Suprapubic skin (tissue), 4 donors: ENCODE measurements around the gene FLNA.

ENCODE experiments used
- EP300 ChIP-seq: sonication (generic); formaldehyde crosslinking; IDR thresholded peaks from one replicate; pipeline ENCODE4 v1.6.1; 2017; ENCODE audit warnings: antibody characterized with exemption
- POLR2AphosphoS5 ChIP-seq, 3 donors: sonication (generic); formaldehyde crosslinking; IDR thresholded peaks; one replicate each; pipeline ENCODE4 v1.6.1; 2017; ENCODE audit warnings: antibody characterized with exemption in 3 of 3
- TF ChIP-seq, protein P1 (sequence below), 2 donors: fragments of 200-600 bp in 1 of 2; fragments of 450-650 bp in 1 of 2; sonication (generic) in 1 of 2; IDR thresholded peaks; one replicate each; pipeline ENCODE4 v1.5.1; 2016 to 2019; ENCODE audit warnings: antibody characterized with exemption in 2 of 2, mild to moderate bottlenecking in 1 of 2, moderate library complexity in 1 of 2

DNA sequence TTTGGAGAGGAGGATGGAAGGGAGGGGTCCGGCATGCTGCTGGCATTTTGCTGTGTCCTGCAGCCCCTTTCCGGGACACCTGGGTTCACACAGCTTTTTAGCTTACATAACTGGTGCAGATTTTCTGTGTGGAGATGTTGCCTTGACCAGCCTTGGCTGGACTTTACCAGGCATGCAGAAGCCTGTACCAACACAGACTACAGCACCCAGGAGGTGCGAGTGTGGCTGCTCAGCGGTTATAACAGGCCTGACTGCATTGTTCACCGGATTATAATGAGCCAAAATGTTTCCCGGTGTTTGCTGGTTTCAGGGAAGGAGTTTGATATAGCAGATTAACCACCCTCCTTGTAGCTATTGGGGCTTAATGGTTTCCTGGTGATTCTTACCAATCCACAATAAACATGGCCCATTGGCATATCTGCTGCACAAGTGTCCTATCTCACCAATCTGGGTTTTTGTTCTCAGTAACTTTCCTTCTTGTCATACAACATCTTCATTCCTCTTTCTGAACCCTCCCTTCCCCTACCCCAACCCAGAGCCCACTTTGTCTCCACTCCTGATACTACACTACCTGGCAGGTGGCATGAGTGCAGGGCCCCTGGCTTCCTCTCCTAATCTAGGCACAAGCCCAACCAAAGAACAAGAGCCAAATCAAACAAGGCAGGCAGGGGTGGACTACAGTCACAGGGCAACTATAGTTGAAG is 27.6 kb upstream of the FLNA start:
- TF ChIP-seq POLR2AphosphoS5 (IDR thresholded peaks at IDR 0.05) (no peak), EP300 (no peak)
- TF ChIP-seq, protein P1, sequence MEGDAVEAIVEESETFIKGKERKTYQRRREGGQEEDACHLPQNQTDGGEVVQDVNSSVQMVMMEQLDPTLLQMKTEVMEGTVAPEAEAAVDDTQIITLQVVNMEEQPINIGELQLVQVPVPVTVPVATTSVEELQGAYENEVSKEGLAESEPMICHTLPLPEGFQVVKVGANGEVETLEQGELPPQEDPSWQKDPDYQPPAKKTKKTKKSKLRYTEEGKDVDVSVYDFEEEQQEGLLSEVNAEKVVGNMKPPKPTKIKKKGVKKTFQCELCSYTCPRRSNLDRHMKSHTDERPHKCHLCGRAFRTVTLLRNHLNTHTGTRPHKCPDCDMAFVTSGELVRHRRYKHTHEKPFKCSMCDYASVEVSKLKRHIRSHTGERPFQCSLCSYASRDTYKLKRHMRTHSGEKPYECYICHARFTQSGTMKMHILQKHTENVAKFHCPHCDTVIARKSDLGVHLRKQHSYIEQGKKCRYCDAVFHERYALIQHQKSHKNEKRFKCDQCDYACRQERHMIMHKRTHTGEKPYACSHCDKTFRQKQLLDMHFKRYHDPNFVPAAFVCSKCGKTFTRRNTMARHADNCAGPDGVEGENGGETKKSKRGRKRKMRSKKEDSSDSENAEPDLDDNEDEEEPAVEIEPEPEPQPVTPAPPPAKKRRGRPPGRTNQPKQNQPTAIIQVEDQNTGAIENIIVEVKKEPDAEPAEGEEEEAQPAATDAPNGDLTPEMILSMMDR (IDR thresholded peaks at IDR 0.05) = no peak
